GM21360 (cell line): ENCODE data around the gene FAM149B1.

ENCODE experiments used
- ATAC-seq: cut with Tn5 transposase; IDR thresholded peaks from one replicate; pipeline ENCODE4 v1.9.1; 2021; ENCODE audit warnings: mild to moderate bottlenecking, moderate library complexity; ENCODE audit not compliant: unreplicated experiment

The FAM149B1 gene

DNA sequence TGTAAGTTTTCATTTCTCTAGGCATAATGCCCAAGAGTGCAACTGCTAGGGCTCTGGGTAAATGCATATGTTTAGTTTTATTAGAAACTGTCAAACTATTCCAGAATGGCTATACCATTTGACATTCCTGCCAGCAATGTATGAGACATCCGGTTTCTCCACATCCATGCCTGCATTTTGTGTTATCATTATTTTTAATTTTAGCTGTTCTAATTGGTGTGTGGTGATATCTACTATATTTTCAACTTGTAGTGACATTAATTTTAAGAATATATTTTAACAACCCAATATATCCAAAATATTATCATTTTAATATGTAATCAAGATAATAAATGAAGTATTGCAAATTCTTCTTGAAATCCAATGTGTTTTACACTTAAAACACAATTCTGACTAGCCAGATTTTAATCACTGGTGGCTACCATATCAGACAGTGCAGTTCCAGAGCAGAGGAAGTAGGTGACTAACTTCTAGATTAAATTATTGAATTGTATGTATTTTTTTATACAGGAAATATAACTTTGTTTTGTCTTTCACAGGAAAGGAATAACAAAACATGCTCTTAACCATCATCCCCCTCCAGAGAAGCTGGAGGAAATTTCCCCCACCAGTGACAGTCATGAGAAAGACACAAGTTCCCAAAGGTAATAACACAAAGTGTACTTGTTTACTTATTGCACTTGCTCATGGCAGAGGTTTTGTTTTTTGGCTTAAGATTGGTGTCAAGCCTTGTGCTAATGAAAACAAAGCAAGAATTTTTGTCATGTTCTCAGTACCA, 6.4 kb downstream of the FAM149B1 start:
- ATAC-seq, result no peak

DNA sequence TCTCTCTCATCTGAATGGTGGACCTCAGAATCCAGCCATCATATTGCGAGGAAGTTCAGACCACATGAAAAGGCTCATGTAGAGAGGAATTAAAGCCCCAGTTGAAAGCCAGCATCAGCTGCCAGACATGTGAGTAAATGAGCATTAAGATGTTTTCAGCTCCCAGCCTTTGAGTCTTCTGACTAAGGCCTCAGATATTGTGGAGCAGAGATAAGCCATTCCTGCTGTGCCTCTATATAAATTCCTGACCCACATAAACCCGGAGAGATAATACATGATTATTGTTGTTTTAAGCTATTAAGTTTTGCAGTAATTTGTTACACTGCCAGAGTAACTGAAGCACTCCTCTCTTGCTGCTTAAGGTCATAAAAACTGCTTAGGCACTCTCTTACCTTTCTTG, 14.6 kb downstream of the FAM149B1 start:
- no peak for ATAC-seq

DNA sequence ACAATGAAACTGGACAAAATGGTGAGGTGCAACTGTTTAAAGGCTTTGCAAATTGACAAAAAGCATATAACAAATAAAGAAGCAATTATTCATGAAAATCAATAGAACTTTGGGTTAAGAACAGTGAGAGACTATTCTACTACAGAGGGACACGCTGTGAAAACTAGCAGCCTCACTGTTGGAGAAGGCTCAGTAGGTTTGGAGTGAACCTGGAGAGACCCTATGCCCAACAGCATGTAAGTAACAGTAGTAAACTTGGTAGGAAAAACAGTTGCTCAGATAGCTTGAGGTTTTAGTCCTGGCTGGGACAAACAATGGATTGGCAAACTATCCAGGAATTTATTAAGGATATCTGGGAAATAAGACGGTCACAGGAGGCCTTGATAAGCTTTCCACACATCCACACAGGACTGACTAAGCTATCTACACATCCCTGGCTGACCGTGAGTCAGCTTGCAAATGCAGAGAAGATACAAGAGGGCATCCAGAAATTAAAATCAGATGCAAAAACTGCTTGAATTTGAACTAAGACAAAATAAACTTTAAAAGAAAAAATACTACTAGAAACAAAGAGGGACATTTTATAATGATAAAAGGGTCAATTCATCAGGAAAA, 15.9 kb downstream of the FAM149B1 start:
- ATAC-seq, result no peak

DNA sequence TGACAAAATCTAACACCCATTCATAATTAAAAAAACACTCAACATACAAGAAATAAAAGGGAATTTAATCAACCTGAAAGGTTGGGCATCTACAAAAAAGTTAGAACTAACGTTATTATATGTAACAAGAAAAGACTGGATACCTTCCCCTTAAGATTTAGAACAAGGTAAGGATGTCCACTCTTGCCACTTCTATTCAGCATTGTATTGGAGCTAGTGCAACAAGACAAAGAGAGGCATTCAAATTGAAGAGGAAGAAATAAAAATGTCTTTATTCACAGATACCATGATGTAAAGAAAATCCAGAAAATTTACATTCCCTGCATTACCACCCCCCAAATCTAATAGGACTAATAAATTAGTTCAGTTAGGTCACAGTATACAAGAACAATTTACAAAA, 18.3 kb downstream of the FAM149B1 start:
- ATAC-seq, result no peak

DNA sequence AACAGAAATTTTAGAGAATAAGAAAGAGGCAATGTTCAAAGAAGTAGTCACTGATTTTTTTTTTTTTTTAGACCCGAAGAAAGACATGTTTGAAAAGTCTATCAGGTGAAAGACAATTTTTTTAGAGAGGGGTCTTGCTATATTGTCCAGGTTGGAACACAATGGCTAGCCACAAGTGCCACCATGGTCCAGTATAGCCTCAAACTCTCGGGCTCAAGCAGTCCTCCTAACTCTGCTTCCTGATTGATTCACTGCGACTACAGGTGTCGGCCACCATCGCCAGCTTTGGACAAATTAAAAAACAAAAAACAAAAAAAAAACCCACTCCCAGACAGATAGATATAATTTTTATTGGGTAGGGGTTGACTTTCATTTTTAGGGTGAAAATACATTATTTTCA, 22.3 kb downstream of the FAM149B1 start:
- ATAC-seq, result no peak

DNA sequence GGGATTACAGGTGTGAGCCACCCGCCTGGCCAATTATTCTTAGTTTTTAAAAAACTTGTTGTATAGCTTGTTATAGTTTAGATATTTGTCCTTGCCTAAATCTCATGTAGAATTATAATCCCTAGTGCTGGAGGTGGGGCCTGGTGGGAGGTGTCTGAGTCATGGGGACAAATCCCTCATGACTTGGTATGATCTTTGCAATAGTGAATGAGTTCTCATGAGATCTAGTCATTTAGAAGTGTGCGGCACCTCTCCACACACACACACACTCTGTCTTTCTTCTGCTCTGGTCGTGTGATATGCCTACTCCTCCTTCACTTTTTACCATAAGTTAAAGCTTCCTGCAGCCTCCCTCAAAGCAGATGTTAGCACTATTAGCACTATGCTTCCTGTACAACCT, 37.2 kb downstream of the FAM149B1 start:
- no peak for ATAC-seq

DNA sequence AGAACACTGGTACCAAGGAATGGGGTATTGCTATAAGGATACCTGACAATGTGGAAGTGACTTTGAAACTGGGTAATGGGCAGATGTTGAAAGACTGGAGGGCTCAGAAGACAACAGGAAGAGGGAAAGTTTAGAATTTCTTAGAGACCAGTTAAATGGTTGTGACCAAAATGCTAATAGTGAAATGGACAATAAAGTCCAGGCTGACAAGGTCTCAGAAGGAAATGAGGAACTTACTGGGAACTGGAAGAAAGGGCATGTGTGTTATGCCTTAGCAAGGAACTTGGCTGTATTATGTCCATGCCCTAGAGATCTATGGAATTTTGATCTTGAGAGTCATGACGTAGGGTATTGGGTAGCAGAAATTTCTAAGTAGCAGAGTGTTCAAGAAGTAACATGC, 38.0 kb downstream of the FAM149B1 start:
- ATAC-seq, result no peak

DNA sequence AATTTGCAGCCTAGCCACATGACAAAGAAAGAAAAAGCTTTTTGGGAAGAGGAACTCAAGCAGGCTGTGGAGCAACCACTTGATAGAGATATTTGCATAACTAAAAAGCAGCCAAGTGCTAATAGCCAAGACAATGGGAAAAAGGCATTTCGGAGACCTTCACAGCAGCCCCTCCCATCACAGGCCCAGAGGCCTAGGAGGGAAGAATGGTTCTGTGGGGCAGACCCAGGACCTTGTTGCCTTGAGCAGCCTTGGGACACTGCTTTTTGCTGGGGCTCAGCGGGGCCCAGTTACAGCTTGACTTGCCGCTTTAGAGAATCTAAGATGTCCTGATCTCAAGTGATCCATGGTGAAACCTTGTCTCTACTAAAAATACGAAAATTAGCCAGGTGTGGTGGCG, 38.5 kb downstream of the FAM149B1 start:
- no peak for ATAC-seq

DNA sequence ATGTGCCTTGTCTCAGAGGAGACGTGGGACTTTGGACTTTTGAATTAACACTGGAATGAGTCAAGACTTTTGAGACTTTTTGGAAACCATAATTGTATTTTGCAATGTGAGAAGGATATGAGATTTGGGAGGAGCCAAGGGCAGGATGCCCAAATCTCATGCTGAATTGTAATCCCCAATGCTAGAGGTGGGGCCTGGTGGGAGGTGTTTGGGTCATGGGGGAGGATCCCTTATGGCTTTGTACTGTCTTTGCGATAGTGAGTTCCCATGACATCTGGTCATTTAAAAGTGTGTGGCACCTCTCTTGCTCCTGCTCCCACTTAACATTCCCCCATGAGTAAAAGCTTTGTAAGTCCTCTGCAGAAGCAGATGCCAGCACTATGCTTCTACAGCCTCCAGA, 40.0 kb downstream of the FAM149B1 start:
- no peak for ATAC-seq

DNA sequence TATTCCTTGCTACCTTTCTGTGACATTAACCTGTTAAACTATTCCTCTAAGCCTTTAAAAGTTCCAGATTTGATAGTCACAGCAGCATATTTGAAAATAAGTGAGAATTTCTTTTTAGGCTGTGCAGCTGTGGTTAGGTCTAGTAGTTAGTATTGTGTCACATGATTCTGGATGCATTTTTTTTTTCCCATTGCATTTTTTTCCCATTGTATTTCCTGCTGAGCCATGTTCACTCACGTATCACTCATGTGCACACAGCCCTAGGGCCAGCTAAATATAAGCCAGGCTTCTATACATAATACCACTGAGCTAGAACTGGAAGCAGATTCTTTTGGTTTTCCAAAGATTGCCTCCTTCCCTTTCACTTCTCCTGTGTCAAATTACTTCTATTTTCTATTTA, 41.8 kb downstream of the FAM149B1 start:
- ATAC-seq, result no peak

DNA sequence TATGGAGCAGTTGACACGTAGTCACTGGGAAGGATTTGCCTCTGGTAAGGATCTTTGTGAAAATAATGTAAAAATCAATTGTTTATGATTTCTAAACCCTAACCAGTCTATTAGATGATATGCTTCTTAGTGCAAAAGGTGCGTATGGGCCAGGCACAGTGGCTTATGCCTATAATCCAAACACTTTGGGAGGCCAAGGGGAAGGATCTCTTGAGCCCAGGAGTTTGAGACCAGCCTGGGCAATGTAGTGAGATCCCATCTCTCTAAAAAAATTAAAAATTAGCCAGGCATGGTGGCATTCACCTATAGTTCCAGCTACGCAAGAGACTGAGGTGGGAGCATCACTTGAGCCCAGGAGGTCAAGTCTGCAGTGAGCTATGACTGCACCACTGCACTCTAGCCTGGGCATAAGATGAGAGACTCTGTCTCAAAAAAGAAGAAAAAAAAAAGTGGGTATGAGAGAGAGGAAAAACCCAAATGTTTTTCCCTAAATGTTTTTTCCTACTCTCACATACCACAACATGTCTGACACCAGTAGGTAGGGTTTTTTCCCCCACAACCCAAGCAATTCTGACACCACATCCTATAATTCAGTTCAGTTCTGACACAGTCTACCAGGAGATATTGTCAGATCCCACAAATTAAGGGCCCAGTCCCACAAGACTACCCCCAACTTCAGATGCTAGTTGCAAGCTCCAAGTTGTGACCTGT, 42.6 kb downstream of the FAM149B1 start:
- ATAC-seq, result no peak

DNA sequence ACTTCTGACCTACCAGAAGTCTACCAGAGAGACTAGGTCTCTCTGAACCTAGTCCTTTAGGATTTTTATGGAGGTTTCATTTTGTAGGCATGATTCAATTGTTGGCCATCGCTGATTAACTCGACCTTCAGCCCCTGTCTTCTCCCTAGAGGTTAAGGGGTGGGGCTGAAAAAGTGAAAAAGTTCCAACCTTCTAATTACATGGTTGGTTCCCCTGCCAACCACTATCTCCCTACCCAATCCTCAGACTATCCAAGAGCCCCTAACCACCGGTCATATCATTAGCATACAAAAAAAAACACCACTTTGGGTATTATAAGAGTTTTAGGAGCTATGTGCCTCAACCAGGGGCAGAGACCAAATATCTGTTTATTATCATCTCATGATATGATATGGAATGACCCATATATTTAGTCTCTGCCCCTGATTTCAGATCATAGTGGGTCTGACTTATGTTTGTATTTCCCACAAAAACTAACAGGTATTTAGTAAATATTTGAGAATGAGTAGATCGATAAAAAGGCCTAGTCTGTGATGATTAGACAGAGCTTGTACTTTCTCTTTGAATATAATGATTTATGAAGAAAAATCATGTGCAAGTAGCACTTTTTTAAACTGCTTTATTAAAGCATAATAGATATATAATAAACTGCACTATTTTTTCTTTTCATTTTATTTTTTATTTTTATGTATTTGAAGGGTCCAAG, 43.3 kb downstream of the FAM149B1 start:
- no peak for ATAC-seq

DNA sequence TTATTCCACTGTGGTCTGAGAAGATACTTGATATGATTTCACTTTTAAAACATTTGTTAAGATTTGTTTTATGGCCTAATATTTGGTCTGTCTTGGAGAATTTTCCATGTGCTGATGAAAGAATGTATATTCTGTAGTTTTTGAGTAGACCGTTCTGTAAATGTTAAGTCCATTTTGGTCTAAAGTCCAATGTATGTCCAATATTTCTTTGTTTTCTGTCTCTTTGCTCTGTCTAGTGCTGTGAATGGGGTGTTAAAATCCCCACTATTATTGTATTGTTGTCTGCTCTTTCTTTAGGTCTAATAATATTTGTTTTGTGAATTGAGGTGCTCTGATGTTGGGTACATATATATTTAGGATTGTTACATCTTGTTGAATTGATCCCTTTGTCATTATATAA, 47.8 kb downstream of the FAM149B1 start:
- no peak for ATAC-seq

DNA sequence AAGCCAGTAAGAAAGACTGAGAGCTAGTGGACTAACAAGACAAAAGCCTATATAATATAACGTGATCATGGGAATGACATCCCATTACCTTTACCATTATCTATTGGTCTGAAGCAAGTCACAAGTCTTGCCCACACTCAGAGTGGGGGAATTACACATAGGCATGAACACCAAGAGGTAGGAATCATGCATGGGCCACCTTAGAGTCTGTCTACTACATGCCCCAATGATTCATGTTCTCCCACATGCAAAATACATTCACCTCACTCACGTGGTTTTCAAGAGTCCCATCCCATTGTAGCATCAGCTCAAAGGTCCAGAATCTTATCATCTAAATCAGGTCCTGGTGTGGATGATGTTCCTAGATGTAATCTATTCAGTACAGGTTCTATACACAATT, 49.7 kb downstream of the FAM149B1 start:
- ATAC-seq, result no peak

DNA sequence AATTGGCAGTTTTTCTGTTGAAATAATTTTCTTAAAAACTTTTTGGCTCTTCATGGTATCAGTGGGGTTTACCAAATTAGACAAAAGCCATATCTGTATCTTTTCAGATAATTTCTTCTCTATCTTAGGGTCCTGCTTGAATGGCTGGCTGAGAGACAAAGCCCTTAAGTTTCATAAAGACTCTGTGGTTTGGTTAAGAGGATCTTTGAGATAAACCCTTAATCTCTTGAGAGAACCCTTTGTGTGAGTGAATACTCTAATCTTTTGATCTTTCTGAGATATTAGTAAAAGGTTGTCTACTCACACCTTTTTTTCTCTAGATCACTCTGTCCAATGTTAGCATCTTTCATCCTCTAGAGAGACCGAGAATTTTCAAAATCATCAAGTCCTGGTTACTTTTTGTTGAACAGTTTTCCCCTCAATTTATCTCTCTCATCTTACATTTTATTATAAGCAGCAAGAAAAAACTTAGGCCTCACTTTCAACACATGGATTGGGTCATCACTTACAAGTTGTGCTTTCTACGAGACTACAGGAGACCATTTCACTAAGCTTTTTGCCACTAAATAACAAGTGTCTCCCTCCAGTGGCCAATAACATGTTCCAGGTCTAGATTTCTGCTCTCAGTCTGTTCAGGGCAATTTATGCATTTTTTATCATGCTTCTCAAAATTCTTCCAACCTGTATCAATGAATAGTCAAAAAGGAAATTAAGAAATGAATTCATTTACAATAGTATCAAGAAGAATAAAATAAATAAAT, 50.7 kb downstream of the FAM149B1 start:
- ATAC-seq, result no peak

DNA sequence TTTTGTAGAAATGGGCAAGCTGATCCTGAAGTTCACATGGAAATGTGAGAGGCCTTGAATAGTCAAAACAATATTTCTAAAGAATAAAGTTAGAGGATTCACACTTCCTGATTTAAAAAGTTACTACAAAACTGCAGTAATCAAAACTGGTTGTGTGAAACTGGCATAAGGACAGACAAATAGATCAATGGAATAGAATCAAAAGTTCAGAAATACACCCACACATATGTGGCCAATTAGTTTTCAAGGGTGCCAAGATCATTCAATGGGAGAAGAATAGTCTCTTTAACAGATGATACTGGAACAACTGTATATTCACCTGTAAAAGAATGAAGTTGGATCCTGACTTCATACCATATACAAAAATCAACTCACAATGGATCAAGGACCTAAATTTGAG, 51.5 kb downstream of the FAM149B1 start:
- no peak for ATAC-seq

DNA sequence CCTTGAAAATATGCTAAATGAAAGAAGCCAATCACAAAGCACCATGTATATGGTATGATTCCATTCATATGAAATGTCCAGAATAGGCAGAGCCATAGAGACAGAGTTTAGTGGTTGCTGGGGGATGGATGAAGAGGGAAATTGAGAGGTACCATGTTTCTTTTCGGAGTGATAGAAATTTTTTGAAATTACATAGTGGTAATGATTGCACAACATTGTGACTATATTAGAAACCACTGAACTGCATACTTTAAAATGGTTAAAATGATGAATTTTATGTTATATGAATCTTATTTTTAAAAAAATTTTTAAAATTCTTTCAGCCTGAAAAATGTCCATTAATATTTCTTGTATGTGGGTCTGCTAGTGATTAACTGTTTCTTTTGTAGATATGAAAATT, 53.1 kb downstream of the FAM149B1 start:
- no peak for ATAC-seq

DNA sequence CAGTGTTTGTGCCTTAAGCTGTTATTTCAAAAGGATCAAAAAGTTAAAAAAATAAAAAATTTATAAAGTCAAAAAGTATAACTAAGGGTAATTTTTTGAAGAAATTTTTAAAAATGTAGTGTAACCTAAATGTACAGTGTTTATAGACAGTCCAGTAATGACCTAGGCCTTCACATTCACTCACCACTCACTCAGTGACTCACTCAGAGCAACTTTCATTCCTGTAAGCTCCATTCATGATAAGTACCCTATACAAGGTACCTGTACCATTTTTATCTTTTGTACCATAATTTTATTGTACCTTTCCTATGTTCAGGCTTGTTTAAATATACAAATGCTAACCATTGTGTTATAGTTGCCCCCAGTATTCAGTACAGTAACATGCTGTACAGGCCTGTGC, 57.6 kb downstream of the FAM149B1 start:
- no peak for ATAC-seq

DNA sequence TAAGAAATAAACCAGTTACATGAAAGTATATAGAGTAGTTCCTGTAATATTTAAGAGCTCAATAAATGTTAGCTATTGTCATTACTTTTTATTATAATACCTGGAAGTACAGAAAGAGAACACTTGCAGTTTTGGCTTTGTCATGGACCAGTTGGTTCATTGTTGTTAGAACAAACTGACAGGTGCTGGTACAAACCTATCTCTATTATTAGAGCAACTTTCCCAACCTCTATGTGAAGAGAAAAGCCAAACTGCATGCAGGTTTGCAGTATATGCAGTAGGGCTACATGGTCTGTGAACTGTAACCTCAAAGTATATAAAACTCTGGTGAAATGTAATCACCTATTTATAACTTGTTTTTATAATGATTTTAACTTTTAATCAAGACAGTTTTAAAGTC, 58.7 kb downstream of the FAM149B1 start:
- no peak for ATAC-seq

DNA sequence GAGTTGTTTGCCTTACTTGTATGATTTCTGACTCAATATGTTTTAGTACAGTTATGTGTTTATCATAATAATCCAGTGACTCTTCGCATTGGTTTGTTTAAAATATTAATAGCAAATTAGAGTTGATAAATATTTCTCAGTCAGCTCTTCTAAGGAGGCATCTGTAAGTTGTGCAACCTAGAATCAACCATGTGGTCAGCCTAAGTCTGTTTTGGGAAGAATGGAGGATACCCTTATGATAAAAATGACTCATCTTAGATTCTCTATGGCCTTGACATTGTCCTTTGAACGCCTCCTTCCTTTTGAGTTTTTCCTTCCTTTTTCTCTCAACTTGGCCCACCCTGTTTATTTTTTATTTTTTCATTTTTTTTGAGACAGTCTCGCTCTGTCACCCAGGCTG, 60.3 kb downstream of the FAM149B1 start:
- no peak for ATAC-seq

DNA sequence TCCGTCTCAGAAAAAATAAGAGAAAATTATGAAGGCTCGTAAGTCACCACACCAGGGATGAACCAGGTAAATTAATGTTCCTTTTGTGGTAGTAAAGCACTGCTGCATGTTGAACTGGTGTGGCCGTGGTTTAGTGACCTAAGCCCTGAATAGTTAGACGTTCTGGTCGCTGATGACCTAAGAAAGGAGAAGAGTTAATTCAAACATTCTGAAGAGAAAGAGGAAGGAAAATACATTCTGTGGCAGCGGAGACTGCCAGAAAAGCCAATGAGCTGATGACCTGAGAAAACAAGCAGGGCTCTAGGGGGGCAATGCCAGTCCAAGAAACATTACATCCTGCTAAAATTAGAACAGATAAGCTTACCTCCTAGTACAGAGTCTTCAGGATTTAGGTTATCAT, 61.6 kb downstream of the FAM149B1 start:
- ATAC-seq, result no peak
